B cell (primary cell): ENCODE data around the gene CACNB2.

Experiments
- EZH2 ChIP-seq: IDR thresholded peaks from 2 replicates; pipeline ENCODE4 v1.6.1; 2012; ENCODE audit warnings: borderline replicate concordance, low read depth, mild to moderate bottlenecking, moderate library complexity, low read length; ENCODE audit not compliant: insufficient read depth, poor library complexity, severe bottlenecking
- TF ChIP-seq, protein P1 (sequence below): fragments of 200-600 bp; IDR thresholded peaks from one replicate; pipeline ENCODE4 v1.8.0; 2022; ENCODE audit warnings: antibody characterized with exemption, mild to moderate bottlenecking

- TF ChIP-seq, protein P1, sequence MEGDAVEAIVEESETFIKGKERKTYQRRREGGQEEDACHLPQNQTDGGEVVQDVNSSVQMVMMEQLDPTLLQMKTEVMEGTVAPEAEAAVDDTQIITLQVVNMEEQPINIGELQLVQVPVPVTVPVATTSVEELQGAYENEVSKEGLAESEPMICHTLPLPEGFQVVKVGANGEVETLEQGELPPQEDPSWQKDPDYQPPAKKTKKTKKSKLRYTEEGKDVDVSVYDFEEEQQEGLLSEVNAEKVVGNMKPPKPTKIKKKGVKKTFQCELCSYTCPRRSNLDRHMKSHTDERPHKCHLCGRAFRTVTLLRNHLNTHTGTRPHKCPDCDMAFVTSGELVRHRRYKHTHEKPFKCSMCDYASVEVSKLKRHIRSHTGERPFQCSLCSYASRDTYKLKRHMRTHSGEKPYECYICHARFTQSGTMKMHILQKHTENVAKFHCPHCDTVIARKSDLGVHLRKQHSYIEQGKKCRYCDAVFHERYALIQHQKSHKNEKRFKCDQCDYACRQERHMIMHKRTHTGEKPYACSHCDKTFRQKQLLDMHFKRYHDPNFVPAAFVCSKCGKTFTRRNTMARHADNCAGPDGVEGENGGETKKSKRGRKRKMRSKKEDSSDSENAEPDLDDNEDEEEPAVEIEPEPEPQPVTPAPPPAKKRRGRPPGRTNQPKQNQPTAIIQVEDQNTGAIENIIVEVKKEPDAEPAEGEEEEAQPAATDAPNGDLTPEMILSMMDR: no peak
- TF ChIP-seq EZH2: no peak
Measured at GRCh38 chr10:18312374-18313139, 172.3 kb downstream of the CACNB2 start.
